OCI-LY3 (cell line): ENCODE results near the gene KBTBD8.

Experiments
- CTCF ChIP-seq: fragments of 200-600, 300-600 bp; sonication (generic); IDR thresholded peaks from 2 replicates; pipeline ENCODE4 v1.5.1; 2014; ENCODE audit warnings: antibody characterized with exemption, low read length, low read depth
- EZH2phosphoT487 ChIP-seq: fragments of 200-600 bp; shearing (Covaris generic); IDR thresholded peaks from 2 replicates; pipeline ENCODE4 v1.6.1; 2018; ENCODE audit warnings: antibody characterized with exemption, mixed run types, low read depth

- TF ChIP-seq CTCF (peak; percentile 20; the same call in 1 of the 2 replicates), EZH2phosphoT487 (no peak)
Observed at GRCh38 chr3:67045711-67046465, 47.8 kb downstream of the KBTBD8 start.
